ENCODE measurements around the gene PLBD1.

PLBD1 gene

GRCh38 chr12:14510574-14510973 lies 57.1 kb downstream of the PLBD1 start:
- Histone ChIP-seq H3K36me3 (ENCODE audit: low read depth) (no peaks in the 10 kb centered on the region), H3K27me3 (ENCODE audit: insufficient read depth, poor library complexity, severe bottlenecking) (no peaks in the 10 kb centered on the region), H3K4me1 (ENCODE audit: insufficient read depth, poor library complexity, severe bottlenecking) (peaks cover 15% of the 10 kb centered on the region), H3K9me3 (ENCODE audit: severe bottlenecking) (no peaks in the 10 kb centered on the region), H3K4me3 (ENCODE audit: severe bottlenecking) (no peak overlapping the region), H3K27ac (ENCODE audit: poor library complexity, severe bottlenecking) (no peak overlapping the region)
- DNase-seq (ENCODE audit: low spot score) = no peak
- no peak for TF ChIP-seq CTCF (IDR thresholded peaks at IDR 0.05; ENCODE audit: poor library complexity, severe bottlenecking)
- ATAC-seq (ENCODE audit: low read depth) = no peak

GRCh38 chr12:14505626-14506596 lies 61.8 kb downstream of the PLBD1 start:
- no peak overlapping the region for H3K27ac ChIP-seq (ENCODE audit: poor library complexity, severe bottlenecking)
- no peaks in the 10 kb centered on the region for H3K27me3 ChIP-seq (ENCODE audit: insufficient read depth, poor library complexity, severe bottlenecking)
- DNase-seq (ENCODE audit: low spot score) (no peak), ATAC-seq (ENCODE audit: low read depth) (no peak)
- no peaks in the 10 kb centered on the region for H3K4me1 ChIP-seq (ENCODE audit: insufficient read depth, poor library complexity, severe bottlenecking)
- H3K36me3 ChIP-seq (ENCODE audit: low read depth) = no peaks in the 10 kb centered on the region
- no peaks in the 10 kb centered on the region for H3K9me3 ChIP-seq (ENCODE audit: severe bottlenecking)
- no peak for TF ChIP-seq CTCF (IDR thresholded peaks at IDR 0.05; ENCODE audit: poor library complexity, severe bottlenecking)
- H3K4me3 ChIP-seq (ENCODE audit: severe bottlenecking) = no peak overlapping the region

GRCh38 chr12:14495326-14495725 lies 72.4 kb downstream of the PLBD1 start:
- ATAC-seq (ENCODE audit: low read depth) = no peak
- H3K9me3 ChIP-seq (ENCODE audit: severe bottlenecking) = no peaks in the 10 kb centered on the region
- H3K4me1 ChIP-seq (ENCODE audit: insufficient read depth, poor library complexity, severe bottlenecking) = no peaks in the 10 kb centered on the region
- TF ChIP-seq CTCF (IDR thresholded peaks at IDR 0.05; ENCODE audit: poor library complexity, severe bottlenecking) = no peak
- peaks cover 8% of the 10 kb centered on the region; the same call in 1 of the 2 replicates for H3K36me3 ChIP-seq (ENCODE audit: low read depth)
- H3K4me3 ChIP-seq (ENCODE audit: severe bottlenecking) = no peak overlapping the region
- H3K27ac ChIP-seq (ENCODE audit: poor library complexity, severe bottlenecking) = no peak overlapping the region
- DNase-seq (ENCODE audit: low spot score) = no peak
- no peaks in the 10 kb centered on the region for H3K27me3 ChIP-seq (ENCODE audit: insufficient read depth, poor library complexity, severe bottlenecking)

DNA sequence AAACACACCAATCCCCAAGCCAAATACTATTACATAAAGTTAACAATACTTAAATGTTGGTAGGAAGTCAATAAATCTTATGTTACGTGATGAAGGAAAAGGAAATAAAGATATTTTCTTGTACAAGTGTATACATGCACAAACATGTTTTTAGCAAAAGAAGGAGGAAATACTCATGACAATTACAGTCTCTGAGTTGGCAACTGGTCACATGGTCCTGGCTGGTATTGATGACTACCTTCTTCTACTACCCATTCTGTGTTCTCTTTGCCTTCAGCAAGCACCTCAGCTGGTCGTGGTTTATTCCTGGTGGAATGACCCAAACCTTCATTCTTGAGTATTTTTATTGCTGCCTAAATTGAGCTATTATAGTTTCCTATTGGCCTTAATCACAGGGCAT lies 84.8 kb downstream of the PLBD1 start:
- ATAC-seq (ENCODE audit: low read depth) = no peak
- no peak for DNase-seq (ENCODE audit: low spot score)
- TF ChIP-seq CTCF (IDR thresholded peaks at IDR 0.05; ENCODE audit: poor library complexity, severe bottlenecking) = no peak
- H3K27me3 ChIP-seq (ENCODE audit: insufficient read depth, poor library complexity, severe bottlenecking) = no peaks in the 10 kb centered on the region
- H3K9me3 ChIP-seq (ENCODE audit: severe bottlenecking) = no peaks in the 10 kb centered on the region
- no peak overlapping the region for H3K4me3 ChIP-seq (ENCODE audit: severe bottlenecking)
- H3K4me1 ChIP-seq (ENCODE audit: insufficient read depth, poor library complexity, severe bottlenecking) = no peaks in the 10 kb centered on the region
- H3K27ac ChIP-seq (ENCODE audit: poor library complexity, severe bottlenecking) = no peak overlapping the region
- peaks cover 28% of the 10 kb centered on the region for H3K36me3 ChIP-seq (ENCODE audit: low read depth)

DNA sequence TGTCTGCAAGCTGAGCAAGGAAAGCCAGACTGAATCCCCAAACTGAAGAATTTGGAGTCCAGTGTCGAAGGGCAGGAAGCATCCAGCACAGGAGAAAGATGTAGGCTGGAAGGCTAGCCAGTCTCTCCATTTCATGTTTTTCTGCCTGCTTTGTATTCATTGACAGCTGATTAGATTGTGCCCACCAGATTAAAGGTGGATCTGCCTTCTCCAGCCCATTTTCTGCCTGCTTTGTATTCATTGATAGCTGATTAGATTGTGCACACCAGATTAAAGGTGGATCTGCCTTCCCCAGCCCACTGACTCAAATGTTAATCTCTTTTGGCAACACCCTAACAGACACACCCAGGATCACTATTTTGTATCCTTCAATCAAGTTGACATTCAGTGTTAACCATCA lies 85.3 kb downstream of the PLBD1 start:
- Histone ChIP-seq H3K4me3 (ENCODE audit: severe bottlenecking) (no peak overlapping the region), H3K9me3 (ENCODE audit: severe bottlenecking) (no peaks in the 10 kb centered on the region), H3K27me3 (ENCODE audit: insufficient read depth, poor library complexity, severe bottlenecking) (no peaks in the 10 kb centered on the region), H3K27ac (ENCODE audit: poor library complexity, severe bottlenecking) (no peak overlapping the region), H3K4me1 (ENCODE audit: insufficient read depth, poor library complexity, severe bottlenecking) (no peaks in the 10 kb centered on the region), H3K36me3 (ENCODE audit: low read depth) (peaks cover 29% of the 10 kb centered on the region)
- ATAC-seq (ENCODE audit: low read depth) (no peak), DNase-seq (ENCODE audit: low spot score) (no peak)
- TF ChIP-seq CTCF (IDR thresholded peaks at IDR 0.05; ENCODE audit: poor library complexity, severe bottlenecking) = no peak
